ENCODE data around the gene GHITM.
"Not testable (repeated sequence)": the region's sequence is repeated elsewhere in the genome, so short reads cannot be mapped to it uniquely, and the experiment has no call there.

GHITM gene

DNA sequence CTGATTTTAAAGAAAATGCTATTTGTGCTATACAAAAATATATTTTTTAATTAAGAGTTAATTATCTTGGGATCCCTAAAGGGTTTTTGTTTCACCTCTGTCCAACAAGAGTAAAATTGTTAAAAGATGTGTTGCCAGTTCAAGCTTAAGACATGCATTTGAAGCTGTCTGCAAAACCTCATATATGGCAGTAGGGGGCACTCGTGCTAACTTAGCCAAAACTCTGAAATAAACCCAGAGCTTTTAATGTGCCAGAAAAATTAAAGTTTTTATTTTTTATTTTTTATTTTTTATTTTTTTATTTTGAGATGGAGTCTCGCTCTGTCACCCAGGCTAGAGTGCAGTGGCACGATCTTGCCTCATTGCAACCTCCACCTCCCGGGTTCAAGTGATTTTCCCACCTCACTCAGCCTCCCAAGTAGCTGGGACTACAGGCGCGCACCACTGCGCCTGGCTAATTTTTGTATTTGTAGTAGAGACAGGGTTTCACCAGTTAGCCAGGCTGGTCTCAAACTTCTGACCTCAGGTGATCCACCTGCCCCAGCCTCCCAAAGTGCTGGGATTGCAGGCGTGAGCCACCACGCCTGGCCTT, 8.8 kb downstream of the GHITM start:
- DNase-seq (ENCODE audit: low read depth) = peak; percentile 50

DNA sequence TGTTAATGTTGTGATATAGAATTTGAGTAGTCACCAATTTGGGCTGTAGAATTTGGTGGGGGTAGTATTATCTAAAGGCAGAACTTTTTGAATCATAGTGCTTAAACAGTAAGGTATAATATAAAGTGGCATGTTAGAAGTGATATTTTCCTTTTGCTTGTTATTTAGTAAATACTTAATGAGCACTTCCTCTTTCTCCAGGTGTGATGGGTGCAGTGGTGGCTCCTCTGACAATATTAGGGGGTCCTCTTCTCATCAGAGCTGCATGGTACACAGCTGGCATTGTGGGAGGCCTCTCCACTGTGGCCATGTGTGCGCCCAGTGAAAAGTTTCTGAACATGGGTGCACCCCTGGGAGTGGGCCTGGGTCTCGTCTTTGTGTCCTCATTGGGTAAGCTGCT, 10.5 kb downstream of the GHITM start:
- DNase-seq (ENCODE audit: low read depth) = no peak

DNA sequence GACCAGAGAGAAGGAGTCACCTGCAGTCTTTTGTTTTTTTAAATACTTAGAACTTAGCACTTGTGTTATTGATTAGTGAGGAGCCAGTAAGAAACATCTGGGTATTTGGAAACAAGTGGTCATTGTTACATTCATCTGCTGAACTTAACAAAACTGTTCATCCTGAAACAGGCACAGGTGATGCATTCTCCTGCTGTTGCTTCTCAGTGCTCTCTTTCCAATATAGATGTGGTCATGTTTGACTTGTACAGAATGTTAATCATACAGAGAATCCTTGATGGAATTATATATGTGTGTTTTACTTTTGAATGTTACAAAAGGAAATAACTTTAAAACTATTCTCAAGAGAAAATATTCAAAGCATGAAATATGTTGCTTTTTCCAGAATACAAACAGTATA, 13.5 kb downstream of the GHITM start:
- DNase-seq (ENCODE audit: low read depth) = no peak

DNA sequence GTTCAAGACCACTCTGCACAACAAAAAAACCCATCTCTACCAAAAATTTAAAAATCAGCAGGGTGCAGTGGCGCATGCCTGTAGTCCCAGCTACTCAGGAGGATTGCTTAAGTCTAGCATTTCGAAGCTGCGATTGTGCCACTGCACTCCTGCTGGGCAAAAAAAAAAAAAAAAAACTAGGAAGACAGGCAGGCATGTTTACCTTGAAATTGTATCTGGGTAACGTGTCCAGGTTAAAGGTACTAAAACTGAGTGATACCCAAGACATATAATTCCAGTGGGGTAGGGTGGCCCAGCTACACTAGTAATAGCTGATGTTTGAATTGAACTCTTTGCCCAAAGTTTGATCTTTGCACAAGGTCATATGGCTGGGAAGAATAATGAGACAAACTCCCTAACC, 16.2 kb downstream of the GHITM start:
- no peak for DNase-seq (ENCODE audit: low read depth)

DNA sequence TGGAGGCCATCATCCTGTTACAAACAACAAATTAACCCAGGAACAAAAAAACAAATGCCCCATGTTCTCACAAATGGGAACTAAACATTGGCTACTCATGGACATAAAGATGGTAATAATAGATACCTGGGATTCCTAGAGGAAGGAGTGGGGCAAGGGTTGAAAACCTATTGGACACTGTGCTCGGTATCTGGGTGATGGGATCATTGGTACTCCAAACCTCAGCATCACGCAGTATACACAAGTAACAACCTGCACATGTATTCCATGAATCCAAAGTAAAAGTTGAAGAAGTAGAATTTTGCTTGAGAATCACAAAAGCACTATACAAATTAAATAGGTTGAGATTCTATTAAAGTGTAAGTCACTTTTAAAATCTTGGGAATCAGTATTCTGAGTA, 16.7 kb downstream of the GHITM start:
- DNase-seq (ENCODE audit: low read depth) = no peak

DNA sequence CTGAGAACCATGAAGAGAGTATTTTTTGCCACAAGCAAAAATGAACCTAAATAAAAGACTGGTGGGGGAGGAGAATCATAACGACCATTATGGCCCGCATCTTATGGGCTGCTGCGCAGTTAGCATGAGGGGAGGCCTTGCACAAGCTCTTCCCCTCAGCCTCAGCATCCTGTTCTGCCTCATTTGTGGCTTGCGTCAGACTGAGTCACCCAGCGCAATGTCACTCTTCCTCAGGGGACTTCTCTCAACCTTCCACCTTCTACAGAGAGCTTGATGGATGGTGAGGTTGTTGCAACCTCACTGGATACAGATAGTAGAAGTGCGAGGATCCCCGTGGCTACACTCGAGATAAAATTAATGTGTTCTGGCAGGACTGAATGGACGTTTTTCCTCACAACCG, 17.5 kb downstream of the GHITM start:
- DNase-seq (ENCODE audit: low read depth) = peak; percentile 7

DNA sequence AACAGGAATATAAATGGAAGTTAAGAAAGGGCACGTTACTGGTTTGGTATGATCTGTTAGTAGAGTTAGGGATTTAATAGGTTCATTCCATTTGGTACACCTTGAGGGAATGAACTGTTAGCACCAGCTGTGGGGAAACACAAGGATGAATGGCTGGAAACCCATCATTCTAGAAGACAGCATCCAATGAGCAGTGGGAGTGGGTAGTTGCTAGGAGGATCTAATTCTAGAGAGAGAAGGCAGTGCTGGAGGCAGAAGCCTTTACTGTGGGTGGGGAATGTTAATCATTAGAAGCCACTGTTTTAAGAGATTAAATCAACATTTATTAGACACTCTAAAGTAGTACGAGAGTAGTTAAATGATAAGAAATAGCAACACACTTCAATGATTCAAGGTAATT, 18.8 kb downstream of the GHITM start:
- DNase-seq (ENCODE audit: low read depth) = no peak

DNA sequence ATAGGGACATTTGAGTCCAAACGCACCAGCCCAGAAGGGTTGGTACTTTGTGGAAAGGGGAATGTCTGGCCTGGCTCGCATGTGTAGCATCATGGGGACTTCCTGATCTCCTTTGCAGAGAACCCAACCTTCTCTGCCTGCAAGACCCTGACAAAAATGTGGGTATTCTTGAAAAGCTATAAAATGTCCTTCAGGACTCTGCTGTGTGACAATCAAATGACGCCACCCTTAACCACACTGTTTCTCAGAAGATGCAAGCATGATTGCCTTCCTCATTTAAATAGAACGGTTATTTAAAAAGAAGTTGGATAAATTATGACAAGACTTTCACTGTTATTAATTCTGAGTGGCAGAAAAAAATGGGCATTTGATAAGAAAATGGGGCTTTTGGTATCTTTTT, 19.2 kb downstream of the GHITM start:
- no peak for DNase-seq (ENCODE audit: low read depth)

DNA sequence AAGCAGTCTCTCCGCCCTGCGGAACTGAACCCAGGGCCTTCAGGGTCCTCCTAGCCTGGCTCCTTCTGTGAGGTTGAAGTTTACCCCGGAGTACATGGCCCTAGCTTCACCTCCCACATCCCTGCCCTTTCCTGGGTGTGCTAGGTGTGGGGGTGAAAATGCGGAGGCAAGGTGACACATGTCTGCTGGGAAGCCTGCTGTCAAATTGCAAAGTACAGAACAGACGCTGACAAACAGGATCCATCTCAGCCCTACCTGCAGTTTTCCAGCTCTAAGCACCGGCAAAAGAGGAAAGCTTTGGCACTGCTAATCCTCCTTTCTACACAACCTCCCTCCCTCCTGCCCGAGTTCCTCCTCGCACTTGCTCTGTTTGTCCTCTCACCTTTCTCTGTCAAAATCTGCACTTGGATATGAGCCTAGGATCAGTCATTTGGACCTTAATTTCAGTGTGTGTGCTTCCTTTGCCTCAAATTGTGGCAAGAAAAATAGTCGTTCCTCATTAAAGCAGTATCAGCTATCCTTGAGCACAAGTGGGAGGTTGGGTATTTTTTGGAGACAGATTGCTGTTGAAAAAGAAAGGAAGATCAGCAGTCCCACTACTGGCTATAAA, 19.9 kb downstream of the GHITM start:
- no peak for DNase-seq (ENCODE audit: low read depth)

DNA sequence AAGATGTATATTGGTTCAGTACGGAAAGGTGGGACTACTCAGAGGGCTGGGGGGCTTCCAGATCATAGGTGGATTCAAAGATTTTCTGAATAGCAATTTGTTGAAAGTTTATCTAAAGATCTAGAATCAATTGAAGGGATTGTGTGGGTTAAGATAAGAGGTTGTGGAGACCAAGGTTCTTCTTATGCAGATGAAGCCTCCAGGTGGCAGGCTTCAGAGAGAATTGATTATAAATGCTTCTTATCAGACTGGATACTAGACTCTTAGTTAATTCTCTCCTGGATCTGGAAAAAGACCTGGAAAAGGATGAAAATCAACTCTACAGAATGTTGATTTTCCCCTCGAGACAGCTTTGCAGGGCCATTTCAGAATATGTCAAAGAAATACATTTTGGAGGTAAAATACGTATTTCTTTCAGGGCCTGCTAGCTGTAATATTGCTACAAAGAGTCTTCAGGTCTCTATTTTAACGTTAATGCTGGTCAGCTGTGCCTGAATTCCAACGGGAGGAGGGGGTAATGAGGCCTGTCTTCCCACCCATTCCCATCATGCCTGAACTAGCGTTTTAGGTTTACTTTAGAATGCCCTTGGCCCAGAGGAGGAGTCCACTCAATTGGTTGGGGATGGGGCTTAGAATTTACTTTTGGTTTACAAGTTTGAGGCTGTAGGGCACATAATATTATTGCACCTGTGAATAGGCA, 21.5 kb downstream of the GHITM start:
- no peak for DNase-seq (ENCODE audit: low read depth)

DNA sequence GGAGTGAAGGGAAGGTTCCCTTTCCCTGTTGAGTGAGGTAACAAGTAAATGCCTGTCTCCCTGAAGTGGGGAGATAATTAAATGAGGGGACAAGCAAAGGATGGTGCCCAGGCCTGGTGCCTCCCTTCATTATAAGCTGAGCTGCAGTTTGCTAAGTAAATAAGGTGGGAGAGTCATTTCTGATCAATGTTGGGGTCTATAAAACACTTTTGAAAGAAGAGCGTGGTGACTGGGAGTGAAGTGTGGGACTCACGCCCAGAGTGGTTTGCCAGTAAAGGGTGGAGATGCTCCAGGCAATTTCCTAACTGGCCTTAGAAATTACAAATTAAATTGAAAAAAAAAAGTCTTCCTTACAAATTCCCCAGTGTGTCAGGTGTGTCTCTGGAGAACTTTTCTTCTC, 24.7 kb downstream of the GHITM start:
- DNase-seq (ENCODE audit: low read depth) = no peak

DNA sequence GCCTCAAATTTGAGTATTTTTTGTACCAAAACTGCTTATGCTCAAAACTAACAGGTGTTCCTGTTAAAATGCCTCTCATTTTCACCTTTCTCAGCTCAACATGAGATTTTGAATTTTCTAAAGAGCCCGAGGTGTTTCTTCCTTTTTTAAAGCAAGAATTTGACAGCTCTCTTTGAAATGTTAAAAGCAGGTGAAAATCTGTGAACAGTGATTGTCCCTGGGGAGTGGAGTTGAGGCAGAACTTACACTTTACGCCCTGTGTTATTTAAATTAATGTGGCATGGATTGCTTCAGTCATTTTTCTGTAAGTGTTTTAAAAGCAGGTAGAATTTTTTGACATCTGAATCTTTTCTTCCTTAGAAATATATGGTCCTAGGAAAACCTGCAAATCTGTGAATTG, 25.1 kb downstream of the GHITM start:
- DNase-seq (ENCODE audit: low read depth) = no peak

DNA sequence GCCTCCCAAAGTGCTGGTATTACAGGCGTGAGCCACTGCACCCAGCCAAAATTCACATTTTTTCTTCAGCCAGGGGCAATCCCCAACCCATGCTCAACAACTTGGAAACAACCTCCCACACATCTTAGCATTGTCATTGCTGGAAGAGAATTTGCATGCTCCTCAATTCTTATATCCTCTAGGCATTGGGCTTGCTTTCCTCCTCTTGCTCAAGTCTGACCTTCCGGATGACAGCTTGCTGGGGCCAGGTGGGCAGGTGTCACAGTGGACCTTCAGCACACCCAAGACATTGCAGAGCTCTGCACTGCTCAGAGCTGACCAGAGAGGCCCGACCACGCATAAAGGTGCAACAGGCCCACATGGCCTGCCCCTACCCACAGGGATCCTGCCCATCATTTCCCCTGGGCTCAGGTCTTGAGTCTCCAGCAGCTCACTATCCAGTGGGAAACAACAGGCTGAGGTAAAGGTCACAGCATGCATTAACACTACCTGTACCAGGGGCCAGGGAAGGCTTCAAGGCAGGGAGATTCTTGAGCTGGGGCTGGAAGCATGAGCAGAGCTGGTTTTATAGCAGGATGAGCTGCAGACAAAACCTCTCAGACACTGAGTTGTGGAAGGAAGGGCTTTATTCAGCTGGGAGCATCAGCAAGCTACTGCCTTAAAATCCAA, 27.4 kb downstream of the GHITM start:
- no peak for DNase-seq (ENCODE audit: low read depth)

DNA sequence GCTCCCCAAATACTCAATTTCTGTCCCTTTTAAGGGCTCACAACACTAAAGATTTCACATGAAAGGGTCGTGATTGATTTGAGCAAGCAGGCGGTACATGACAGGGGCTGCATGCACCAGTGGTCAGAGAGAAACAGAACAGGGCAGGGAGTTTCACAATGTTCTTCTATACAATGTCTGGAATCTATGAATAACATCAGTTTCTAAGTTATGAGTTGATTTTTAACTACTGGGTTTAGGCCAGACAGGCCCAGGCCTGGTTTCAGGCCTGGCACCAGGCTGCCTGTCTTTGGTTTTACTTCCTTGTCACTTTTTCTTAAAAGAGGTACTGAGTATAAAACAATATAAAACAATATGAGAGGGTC, 28.0 kb downstream of the GHITM start:
- not testable (repeated sequence) for DNase-seq (ENCODE audit: low read depth)

DNA sequence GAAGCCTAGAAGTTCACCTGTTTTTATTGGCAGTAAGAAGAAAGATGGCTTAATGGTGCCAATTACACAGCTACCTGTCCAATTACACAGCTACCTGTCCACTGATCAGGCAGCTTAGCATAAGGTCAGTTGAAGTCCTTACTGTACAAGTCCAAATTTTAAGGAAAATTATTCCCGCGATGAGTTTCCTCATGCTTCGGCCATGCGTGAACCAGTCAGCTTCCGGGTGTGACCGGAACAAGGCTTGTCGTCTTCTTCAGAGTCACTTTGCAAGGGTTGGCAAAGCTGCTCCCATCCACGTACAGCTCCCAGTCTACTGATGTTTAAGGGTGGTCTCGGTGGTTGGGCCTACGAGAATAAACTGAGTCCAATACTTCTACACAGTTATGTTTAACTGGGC, 29.1 kb downstream of the GHITM start:
- DNase-seq (ENCODE audit: low read depth) = not testable (repeated sequence)

DNA sequence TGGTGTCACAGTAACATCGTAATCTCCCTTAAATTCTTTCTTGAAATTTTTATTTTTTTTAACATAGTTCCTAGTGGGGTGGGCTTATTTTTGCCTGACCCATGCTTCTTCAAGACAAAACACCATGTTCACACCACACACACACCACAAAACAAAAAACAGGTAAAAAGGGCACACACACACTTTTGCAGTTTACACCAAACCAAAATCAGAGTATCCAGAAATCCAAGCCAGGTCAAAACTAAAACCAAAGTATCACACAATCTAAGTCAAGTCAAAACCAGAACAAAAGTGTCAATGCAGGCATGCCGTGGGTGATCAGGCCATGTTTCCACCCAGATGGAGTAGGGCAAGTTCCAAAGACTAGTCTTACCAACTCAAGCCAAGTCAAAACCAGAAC, 31.9 kb downstream of the GHITM start:
- DNase-seq (ENCODE audit: low read depth) = not testable (repeated sequence)

DNA sequence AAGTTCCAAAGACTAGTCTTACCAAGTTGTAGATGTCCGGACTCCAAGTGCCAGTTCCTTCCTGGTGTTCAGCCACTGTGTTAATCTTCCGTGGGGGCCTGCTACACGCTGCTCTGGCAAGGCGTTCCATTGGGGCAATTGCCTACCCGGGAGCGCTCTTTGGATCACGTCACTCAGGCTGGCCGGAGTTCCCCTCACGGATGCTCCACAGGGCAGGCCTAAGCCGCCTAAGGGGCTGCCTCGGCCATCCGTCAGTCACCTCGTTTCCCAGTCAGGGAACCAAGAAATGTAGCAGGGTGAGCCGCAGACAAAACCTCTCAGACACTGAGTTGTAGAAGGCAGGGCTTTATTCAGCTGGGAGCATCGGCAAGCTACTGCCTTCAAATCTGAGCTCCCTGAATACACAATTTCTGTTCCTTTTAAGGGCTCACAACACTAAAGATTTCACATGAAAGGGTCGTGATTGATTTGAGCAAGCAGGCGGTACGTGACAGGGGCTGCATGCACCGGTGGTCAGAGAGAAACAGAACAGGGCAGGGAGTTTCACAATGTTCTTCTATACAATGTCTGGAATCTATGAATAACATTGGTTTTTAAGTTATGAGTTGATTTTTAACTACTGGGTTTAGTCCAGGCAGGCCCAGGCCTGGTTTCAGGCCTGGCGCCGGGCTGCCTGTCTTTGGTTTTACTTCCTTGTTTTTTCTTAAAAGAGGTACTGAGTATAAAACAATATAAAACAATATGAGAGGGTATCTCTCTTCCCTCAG, 32.6 kb downstream of the GHITM start:
- not testable (repeated sequence) for DNase-seq (ENCODE audit: low read depth)

DNA sequence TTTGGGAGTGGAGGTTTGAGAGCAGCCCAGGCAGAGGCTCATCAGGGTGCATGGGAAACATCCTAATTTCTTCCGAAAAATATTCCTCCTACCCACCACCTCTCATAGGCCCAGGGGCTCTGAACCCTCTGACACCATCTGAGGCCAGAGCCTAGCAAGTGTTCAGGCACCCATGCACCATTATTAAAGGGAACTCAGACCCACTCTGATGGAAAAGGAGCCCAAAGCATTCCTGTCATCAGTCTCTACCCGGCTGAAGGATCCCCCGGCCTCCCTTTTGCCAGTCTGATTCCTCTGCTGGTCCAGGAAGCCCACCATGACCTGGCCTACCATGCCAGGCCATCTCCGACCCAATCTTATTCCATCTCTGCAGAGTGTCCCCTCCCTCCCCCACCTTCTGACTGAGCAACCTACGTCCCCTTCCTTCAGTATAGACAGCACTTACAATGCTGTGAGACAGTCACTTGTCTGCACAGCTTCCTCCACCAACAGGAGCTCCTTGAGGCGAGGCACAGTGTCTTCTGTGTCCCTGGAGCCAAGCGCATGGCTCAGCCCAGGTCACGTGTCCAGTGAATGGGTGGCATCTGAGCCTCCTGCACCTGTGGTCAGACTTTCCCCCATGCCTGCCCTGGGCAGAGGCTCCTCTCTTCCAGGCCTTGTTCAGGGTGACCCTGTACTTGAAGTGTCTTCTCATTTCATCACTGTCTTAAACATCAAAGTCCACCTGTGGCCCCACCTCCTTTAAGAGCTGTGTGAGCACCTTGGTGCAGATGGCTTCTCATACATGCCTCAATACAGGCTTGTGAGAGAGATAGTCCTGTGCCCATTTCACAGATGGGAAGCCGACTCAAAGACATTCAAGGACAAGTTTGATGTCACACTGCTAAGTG, 33.4 kb downstream of the GHITM start:
- no peak for DNase-seq (ENCODE audit: low read depth)

DNA sequence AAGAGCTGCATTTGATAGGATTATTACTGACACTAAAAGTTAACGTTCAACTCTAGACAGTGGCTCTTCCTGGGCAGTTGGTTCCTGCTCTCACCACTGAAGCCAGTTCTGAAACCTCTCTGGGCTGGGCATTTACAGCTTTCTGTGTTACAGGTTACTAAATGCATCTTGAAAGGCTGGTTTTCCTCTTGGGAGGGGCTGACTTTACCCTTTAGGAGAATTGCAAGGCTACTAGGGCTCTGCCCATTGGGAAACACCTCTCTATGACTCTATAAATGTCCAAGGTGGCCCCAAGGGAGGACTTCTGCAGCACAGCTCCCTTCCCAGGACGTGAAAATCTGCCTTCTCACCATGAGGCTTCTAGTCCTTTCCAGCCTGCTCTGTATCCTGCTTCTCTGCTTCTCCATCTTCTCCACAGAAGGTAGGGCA, 34.2 kb downstream of the GHITM start, which contains the start of gene GPR15LG:
GPR15LG (plus strand) TSS at position 301 of the 429 bp plus-strand sequence; CDS start at position 352, 51 bp downstream.
- DNase-seq (ENCODE audit: low read depth) = no peak

DNA sequence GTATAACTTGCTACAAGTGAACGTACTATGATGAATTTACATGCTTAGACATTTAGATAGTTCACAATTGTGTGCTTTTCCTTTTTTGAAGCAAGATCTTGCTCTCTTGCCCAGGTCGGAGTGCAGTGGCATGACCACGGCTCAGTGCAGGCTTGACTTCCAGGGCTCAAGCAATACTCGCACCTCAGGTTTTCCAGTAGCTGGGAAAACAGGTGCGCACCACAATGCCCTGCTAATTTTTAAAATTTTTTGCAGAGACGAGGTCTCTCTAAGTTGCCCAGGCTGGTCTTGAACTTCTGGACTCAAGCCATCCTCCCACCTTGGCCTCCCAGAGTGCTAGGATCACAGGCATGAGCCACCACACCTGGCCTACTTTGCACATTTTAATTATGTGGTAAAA, 36.1 kb downstream of the GHITM start:
- DNase-seq (ENCODE audit: low read depth) = no peak

DNA sequence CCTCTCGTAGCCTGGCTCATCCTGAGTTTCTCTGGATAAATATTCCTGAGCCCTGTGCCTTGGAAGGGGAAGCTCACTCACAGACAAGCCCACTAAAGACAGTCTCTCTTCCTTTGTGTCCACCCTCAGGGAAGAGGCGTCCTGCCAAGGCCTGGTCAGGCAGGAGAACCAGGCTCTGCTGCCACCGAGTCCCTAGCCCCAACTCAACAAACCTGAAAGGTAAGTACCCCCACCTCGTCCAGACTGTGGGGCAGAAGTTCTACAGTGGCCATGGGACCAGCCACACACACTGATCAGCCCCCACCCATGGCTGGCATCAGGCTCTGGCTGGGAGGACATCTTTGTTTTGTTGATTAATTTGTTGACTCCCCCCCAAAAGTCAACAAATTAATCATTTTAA, 37.0 kb downstream of the GHITM start:
- no peak for DNase-seq (ENCODE audit: low read depth)

Measured in EH (cell line).